PFSK-1 (cell line): ENCODE measurements around the gene COPS8.

Source experiments
- FOXP2 ChIP-seq: optimal IDR thresholded peaks from 2 replicates; pipeline ENCODE3; 2011; ENCODE audit warnings: borderline replicate concordance, control low read depth, inconsistent platforms; ENCODE audit not compliant: insufficient read depth; ENCODE audit errors: extremely low read length, extremely low read depth
- POLR2AphosphoS5 ChIP-seq: IDR thresholded peaks from 2 replicates; pipeline ENCODE4 v1.6.1; 2012; ENCODE audit warnings: low read depth, mild to moderate bottlenecking, control low read depth, low read length, moderate library complexity
- REST ChIP-seq, 2 experiments: IDR thresholded peaks; 2 replicates each; pipeline versions ENCODE4 v1.6.1 to v1.8.0; 2011 to 2012; ENCODE audit warnings: low read depth in 2 of 2, low read length in 2 of 2, control low read depth in 1 of 2, inconsistent platforms in 1 of 2, mild to moderate bottlenecking in 1 of 2, moderate library complexity in 1 of 2; ENCODE audit not compliant: insufficient read depth in 1 of 2
- SIN3A ChIP-seq: IDR thresholded peaks from 2 replicates; pipeline ENCODE4 v1.6.1; 2012; ENCODE audit warnings: mild to moderate bottlenecking, low read length, moderate library complexity, borderline replicate concordance; ENCODE audit not compliant: insufficient read depth
- TAF1 ChIP-seq: IDR thresholded peaks from 2 replicates; pipeline ENCODE4 v1.6.1; 2012; ENCODE audit warnings: low read length, control low read depth, borderline replicate concordance; ENCODE audit not compliant: insufficient read depth

The COPS8 gene

GRCh38 chr2:237043866-237044265 lies 41.8 kb upstream of the COPS8 start:
- TF ChIP-seq SIN3A = no peak
- TF ChIP-seq REST (IDR thresholded peaks at IDR 0.05; ENCODE audit: insufficient read depth in 1 of 2, low read depth in 2 of 2, low read length in 2 of 2) = no peak
- no peak for TF ChIP-seq TAF1
- no peak for TF ChIP-seq FOXP2

- TF ChIP-seq TAF1 (no peak), FOXP2 (no peak), REST (IDR thresholded peaks at IDR 0.05; ENCODE audit: insufficient read depth in 1 of 2, low read depth in 2 of 2, low read length in 2 of 2) (no peak), POLR2AphosphoS5 (no peak), SIN3A (no peak)
These were observed 41.4 kb upstream of the COPS8 start for GRCh38 chr2:237044281-237044680.

- no peak for TF ChIP-seq REST (IDR thresholded peaks at IDR 0.05; ENCODE audit: insufficient read depth in 1 of 2, low read depth in 2 of 2, low read length in 2 of 2)
- TF ChIP-seq TAF1 = no peak
- no peak for TF ChIP-seq FOXP2
- no peak for TF ChIP-seq POLR2AphosphoS5
- TF ChIP-seq SIN3A = no peak
These were observed 40.2 kb upstream of the COPS8 start for GRCh38 chr2:237045449-237045848.

GRCh38 chr2:237048595-237048994 lies 37.1 kb upstream of the COPS8 start:
- TF ChIP-seq SIN3A (no peak), REST (IDR thresholded peaks at IDR 0.05; ENCODE audit: insufficient read depth in 1 of 2, low read depth in 2 of 2, low read length in 2 of 2) (no peak), FOXP2 (no peak), POLR2AphosphoS5 (no peak), TAF1 (no peak)

- no peak for TF ChIP-seq FOXP2
- no peak for TF ChIP-seq POLR2AphosphoS5
- TF ChIP-seq REST (IDR thresholded peaks at IDR 0.05; ENCODE audit: insufficient read depth in 1 of 2, low read depth in 2 of 2, low read length in 2 of 2) = no peak
- no peak for TF ChIP-seq SIN3A
- TF ChIP-seq TAF1 = no peak
These were observed 33.8 kb upstream of the COPS8 start for GRCh38 chr2:237051861-237052260.
